Endothelial cell of hepatic sinusoid (primary cell): ENCODE measurements around the gene DNAH1.

ENCODE experiments used
- in situ Hi-C: cut with HindIII; loops from 2 replicates; pipeline ENCODE4 v1.10.0; 2017; ENCODE audit warnings: low sequenced_read_pairs

The DNAH1 gene

GRCh38 chr3:52384019-52384761 lies 68.1 kb downstream of the DNAH1 start:
- in situ Hi-C loops = no loop called here

- in situ Hi-C loops = no loop called here
Measured at GRCh38 chr3:52385157-52385556, 69.0 kb downstream of the DNAH1 start.

GRCh38 chr3:52387481-52387880 lies 71.4 kb downstream of the DNAH1 start:
- in situ Hi-C loops = no loop called here

- in situ Hi-C loops = no loop called here
Measured at GRCh38 chr3:52388348-52388821, 72.3 kb downstream of the DNAH1 start.

- in situ Hi-C loops = no loop called here
Measured at GRCh38 chr3:52388933-52389332, 72.8 kb downstream of the DNAH1 start.

- in situ Hi-C loops = no loop called here
Measured at GRCh38 chr3:52391096-52391495, 75.0 kb downstream of the DNAH1 start.

- in situ Hi-C loops = no loop called here
Measured at GRCh38 chr3:52392216-52392930, 76.3 kb downstream of the DNAH1 start.

- in situ Hi-C loops = no loop called here
Measured at GRCh38 chr3:52393131-52393807, 77.2 kb downstream of the DNAH1 start.

- in situ Hi-C loops = no loop called here
Measured at GRCh38 chr3:52393959-52394670, 78.0 kb downstream of the DNAH1 start.

GRCh38 chr3:52394751-52395502 lies 78.8 kb downstream of the DNAH1 start:
- in situ Hi-C loops = no loop called here

- in situ Hi-C loops = no loop called here
Measured at GRCh38 chr3:52395503-52395865, 79.4 kb downstream of the DNAH1 start.

- in situ Hi-C loops = no loop called here
Measured at GRCh38 chr3:52396011-52396906, 80.1 kb downstream of the DNAH1 start.

- in situ Hi-C loops = no loop called here
Measured at GRCh38 chr3:52396907-52397591, 80.9 kb downstream of the DNAH1 start.

GRCh38 chr3:52397676-52398399 lies 81.7 kb downstream of the DNAH1 start:
- in situ Hi-C loops = no loop called here

GRCh38 chr3:52398670-52399081 lies 82.6 kb downstream of the DNAH1 start:
- in situ Hi-C loops = no loop called here

GRCh38 chr3:52399131-52399530 lies 83.0 kb downstream of the DNAH1 start:
- in situ Hi-C loops = no loop called here

GRCh38 chr3:52399593-52399992 lies 83.5 kb downstream of the DNAH1 start:
- in situ Hi-C loops = no loop called here

GRCh38 chr3:52400275-52400793 lies 84.2 kb downstream of the DNAH1 start:
- in situ Hi-C loops = loop anchor here (10.0 kb wide), 1 partner anchor 406 kb away; the partner anchor contains the start of gene RPL29
